Activated CD4-positive, alpha-beta T cell treated with anti-CD3 and anti-CD28 coated beads, Interleukin-2, amount 50 U/mL, for 48 hours (primary cell): ENCODE data around the gene CLSTN1.
A peak's percentile ranks its signal among the peaks of the same experiment; 100 is the strongest.

ENCODE experiments used
- DNase-seq, 2 experiments: peaks; one replicate each; pipeline ENCODE4 v3.0.0-alpha.2; 2020

Gene CLSTN1

DNA sequence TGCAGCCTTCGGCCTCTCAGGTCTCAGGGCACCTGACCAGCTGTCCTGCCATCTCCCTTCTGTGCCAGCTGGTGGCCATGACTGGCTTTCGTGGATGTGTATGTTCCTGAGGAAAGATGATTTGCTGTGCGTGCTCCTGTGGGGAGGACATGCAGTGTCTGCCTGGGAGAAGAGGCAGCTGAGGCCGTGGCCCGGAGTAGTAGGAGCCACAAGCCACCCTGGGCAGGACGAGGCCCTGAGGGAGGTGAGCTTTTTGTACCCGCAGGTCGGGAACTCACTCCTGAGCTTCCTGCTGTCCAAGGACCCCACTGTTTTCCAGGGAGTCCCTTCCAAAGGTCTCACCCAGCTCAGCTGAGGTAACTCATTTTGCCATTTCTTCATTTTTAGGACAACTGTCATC lies 113.7 kb downstream of the CLSTN1 start:
- DNase-seq, result no peak

- DNase-seq, result no peak
Observed at GRCh38 chr1:9706178-9706577, 117.6 kb downstream of the CLSTN1 start.

GRCh38 chr1:9705337-9706093 lies 118.2 kb downstream of the CLSTN1 start:
- DNase-seq, result no peak

- no peak for DNase-seq
Observed at GRCh38 chr1:9703681-9704080, 120.1 kb downstream of the CLSTN1 start.

- no peak for DNase-seq
Observed at GRCh38 chr1:9703165-9703509, 120.6 kb downstream of the CLSTN1 start.

DNA sequence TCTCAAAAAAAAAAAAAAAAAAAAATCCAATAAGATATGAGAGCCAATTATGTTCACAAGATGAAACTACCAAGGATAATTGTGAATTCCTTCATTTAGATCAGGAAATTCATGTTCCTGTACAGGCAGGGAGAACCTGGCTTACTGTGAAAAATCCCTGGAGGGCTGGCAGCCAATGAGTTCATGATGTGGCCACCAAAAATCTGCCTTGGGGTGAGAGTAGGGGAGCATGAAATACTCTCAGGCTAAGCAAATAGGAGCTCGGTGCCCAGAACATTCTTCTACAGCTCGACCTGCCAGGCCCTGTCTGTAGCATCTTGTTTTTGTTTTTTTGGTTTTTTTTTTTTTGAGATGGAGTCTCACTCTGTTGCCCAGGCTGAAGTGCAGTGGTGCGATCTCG lies 122.1 kb downstream of the CLSTN1 start:
- DNase-seq, result no peak

- DNase-seq, result no peak
Observed at GRCh38 chr1:9700340-9700739, 123.4 kb downstream of the CLSTN1 start.

DNA sequence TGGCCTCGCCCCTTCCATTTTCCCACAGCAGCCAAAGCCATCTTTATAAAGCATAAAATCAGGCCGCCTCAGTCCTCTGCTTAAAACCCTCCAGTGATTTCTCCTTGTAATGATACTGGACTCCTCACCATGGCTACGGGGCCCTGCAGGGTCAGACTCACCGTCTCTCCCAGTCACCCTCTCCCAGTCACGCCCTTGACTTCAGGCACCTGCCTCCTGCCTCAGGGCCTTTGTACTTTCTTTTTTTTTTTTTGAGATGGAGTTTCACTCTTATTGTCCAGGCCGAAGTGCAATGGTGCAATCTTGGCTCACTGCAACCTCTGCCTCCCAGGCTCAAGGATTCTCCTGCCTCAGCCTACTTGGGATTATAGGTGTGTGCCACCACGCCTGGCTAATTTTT lies 124.4 kb downstream of the CLSTN1 start:
- DNase-seq, result no peak

- DNase-seq, result no peak
Observed at GRCh38 chr1:9696793-9697192, 127.0 kb downstream of the CLSTN1 start.

DNA sequence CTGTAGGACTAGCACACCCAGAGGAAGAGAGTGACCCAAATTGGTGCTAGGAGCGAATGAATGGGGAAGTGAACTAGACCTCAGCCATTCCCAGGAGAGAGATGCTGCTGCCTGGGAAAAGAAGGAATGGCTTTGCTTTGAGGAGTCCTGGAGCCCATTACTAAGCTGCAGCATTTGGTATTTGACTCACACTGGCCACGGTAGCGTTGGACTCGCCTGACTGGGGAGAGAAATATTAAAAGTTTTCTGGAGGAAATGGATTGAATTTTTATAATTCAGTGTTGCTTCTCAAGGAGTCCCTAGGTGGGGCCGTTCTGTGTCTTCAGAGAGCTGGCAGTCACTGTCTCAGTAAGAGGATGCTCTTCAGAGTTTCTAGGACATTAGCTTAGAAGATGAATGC lies 132.1 kb downstream of the CLSTN1 start:
- DNase-seq, result no peak

DNA sequence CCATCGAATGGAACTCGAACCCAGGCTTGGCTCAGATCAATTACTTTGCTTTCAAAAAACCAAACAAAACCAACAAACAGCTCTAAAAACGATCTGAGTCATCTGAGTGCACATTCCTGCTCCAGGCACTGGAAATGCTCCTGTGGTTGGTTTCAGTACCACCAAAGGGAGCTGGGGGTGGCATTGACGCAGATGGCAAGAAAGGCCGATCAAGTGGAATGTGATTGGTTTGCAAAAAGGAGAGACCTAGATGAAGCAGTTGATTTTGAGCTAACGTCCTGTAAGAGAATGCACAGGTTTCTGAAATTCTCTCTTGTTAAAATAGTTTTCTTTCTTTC lies 132.7 kb downstream of the CLSTN1 start:
- DNase-seq, result no peak

GRCh38 chr1:9690440-9691107 lies 133.2 kb downstream of the CLSTN1 start:
- no peak for DNase-seq

DNA sequence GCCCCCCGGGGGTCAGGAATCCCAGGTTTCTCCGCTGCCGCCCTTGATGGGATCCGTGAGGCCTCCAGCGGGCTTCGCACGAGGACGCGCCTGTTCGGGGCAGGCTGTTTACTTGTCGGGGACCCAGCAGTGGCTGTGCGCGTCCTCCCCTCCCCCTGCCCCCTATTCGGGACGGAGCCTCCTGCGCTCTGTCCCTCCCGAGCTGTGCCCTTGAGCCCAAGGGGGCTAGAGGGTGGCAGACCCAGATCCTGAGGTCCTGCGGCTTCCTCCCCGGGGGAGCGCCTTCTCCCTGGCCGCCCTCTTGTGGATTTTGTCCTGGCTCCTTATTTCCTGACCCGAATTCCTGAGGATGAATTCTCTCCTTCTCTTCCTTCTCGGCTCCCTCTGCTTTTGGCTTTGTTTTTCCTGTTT lies 133.8 kb downstream of the CLSTN1 start:
- DNase-seq, result no peak

GRCh38 chr1:9689011-9689706 lies 134.6 kb downstream of the CLSTN1 start:
- DNase-seq, result peak; percentile 81 to 83

DNA sequence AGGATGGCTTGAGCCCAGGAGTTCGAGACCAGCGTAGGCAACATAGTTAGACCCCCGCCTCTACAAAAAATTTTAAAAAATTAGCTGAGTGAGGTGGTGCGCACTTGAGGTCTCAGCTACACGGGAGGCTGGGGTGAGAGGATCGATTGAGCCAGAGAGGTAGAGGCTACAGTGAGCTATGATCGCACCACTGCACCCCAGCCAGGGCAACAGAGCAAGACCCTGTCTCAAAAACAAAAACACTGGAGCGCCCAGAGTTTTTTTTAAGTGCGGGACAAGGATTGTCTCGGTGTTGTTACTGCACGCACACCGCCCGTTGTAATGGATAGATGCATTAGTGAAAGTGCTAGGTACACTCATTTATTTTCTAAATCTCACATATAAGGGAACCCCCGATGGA lies 135.2 kb downstream of the CLSTN1 start:
- DNase-seq, result no peak

DNA sequence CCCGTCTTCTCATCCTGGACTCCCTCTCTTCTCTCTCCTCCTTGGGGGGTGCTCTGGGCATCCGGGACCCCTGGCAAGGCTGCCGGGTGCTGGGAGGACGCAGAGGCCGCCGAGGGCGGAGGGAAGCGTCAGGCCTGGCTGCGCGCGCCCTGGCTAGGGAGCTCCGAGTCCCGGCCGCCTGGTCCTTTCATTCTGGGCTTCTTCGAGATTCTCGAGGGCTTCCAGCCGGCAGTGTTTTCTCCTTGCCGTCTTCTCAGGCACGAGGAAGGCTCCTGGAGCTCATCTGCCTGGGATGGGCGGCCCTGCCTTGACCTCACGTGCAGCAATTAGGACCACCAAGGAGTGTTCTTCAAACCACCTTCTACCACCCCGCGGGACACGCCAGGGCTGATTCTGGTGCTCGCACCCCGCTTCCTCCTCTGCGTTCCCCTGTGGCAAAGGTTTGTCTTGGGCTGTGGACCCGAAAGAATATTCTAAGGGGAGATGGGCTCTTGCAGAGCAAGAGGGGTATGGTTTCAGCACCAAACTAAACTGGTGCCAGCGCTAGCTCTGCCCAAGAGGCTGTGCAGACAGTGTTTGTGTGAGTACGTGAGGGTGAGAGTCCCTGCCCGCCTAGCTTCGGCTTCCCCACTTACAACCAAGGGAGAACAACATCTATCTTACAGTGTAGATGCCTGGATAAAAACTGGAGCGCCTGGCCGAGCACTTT lies 135.7 kb downstream of the CLSTN1 start:
- no peak for DNase-seq

DNA sequence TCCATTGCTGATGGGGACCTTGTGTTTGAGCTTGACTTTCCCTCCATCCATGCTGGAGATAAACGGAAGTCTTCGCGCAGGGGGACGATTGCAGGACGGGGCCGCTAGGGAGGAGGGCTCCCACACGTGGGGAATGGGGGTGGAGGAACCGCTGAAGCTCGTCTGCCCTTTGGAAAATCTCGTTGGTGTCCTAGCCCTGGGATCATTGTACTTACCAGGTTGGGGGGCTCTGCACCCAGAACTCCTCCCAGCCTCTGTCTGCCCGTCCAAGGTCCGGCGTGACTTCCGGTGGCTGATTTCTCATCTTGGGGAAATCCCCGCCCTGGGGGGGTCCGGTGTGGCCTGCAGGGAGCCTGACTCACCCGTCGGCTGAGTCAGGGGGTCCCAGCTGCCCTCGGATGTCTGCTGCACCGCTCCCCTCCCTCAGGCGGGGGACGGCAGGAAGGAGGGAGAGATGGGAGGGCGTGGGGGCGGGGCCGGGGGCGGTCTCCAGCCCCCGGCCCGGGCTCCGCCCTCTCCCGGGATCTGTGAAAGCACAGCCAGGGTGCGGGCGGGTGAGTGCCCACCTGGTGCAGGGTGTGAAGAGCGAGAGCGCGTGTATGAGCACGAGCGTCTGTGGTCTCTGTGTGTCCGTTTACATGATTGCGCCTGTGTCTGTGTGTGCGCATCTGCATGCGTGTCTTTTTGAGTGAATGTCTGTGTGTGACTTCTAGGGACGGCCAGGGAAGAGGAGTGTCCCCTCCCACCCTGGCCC lies 136.5 kb downstream of the CLSTN1 start:
- DNase-seq, result peak; percentile 63 to 69

DNA sequence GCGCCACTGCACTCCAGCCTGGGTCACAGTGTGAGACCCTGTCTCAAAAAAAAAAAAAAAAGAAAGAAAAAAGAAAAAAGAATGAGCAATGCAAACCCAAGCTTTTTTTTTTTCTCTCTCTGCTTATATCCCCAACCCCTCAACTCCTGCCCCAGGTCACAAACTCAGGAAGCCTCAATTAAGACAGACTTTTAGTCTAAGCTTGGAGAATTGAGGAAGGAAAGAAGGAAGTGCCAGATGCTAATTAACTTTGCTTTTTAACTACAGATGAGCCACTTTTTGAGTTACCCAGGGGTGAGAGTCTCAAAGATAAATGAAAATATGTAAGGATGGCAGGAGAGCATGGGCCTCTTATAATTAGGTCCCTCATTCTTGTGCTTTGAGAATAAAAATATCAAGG lies 139.0 kb downstream of the CLSTN1 start:
- DNase-seq, result no peak

DNA sequence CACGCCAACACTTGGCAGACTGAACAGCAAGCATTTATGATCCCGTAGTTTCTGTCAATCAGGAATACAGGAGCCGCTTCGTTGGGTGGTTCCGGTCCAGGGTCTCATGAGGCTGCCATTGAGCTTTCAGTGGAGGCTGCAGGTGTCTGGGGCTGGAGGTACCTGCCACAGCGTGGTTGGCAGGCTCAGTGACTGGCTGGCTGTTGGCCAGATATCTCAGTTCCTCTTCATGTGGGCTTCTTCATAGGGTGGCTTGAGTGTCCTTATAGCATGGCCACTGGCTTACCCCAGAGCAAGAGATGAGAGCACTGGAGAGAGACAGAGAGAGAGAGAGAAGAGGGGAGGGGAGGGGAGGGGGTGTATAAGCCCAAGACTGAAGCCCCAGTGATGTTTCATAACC lies 142.9 kb downstream of the CLSTN1 start:
- DNase-seq, result no peak

- no peak for DNase-seq
Observed at GRCh38 chr1:9680091-9680490, 143.7 kb downstream of the CLSTN1 start.
